Cardiac fibroblast (primary cell): ENCODE measurements around the gene SDK1.
"Not testable (repeated sequence)": the region's sequence is repeated elsewhere in the genome, so short reads cannot be mapped to it uniquely, and the experiment has no call there.

Experiments
- DNase-seq, 2 donors: peaks; one replicate each; pipeline versions ENCODE4 v3.0.0 to v3.0.0-alpha.2; 2010; ENCODE audit warnings: low read depth in 2 of 2
- H3K4me3 ChIP-seq, 2 donors: replicated peaks in 1 of 2; 1 replicate in 1 of 2; 2 replicates in 1 of 2; pipeline ENCODE4 v1.5.1; 2011; ENCODE audit warnings: low read depth in 2 of 2, low read length in 2 of 2, mild to moderate bottlenecking in 2 of 2, moderate library complexity in 1 of 2
- CTCF ChIP-seq: IDR thresholded peaks from one replicate; pipeline ENCODE4 v1.5.1; 2011; ENCODE audit warnings: low read depth, mild to moderate bottlenecking, low read length, inconsistent platforms

The SDK1 gene

GRCh38 chr7:4212376-4212775 lies 911.3 kb downstream of the SDK1 start:
- no peak for TF ChIP-seq CTCF
- H3K4me3 ChIP-seq = no peak overlapping the region
- DNase-seq = no peak

- no peak for TF ChIP-seq CTCF
- H3K4me3 ChIP-seq = no peak overlapping the region
- DNase-seq = no peak
Measured at GRCh38 chr7:4214291-4215155, 913.5 kb downstream of the SDK1 start.

- TF ChIP-seq CTCF = no peak
- no peak overlapping the region for H3K4me3 ChIP-seq
- no peak for DNase-seq
Measured at GRCh38 chr7:4215176-4215720, 914.2 kb downstream of the SDK1 start.

- no peak overlapping the region for H3K4me3 ChIP-seq
- TF ChIP-seq CTCF = no peak
Measured at GRCh38 chr7:4216016-4216415, 915.0 kb downstream of the SDK1 start.

GRCh38 chr7:4217126-4217660 lies 916.1 kb downstream of the SDK1 start:
- DNase-seq = not testable (repeated sequence)

More at GRCh38 chr7:4216016-4216415, 915.0 kb downstream of the SDK1 start:
- DNase-seq = no peak

GRCh38 chr7:4218481-4218880 lies 917.4 kb downstream of the SDK1 start:
- no peak for DNase-seq
- TF ChIP-seq CTCF = no peak
- no peak overlapping the region for H3K4me3 ChIP-seq

More at GRCh38 chr7:4217126-4217660, 916.1 kb downstream of the SDK1 start:
- not testable (repeated sequence) for H3K4me3 ChIP-seq

GRCh38 chr7:4220011-4220410 lies 919.0 kb downstream of the SDK1 start:
- DNase-seq = no peak
- no peak overlapping the region for H3K4me3 ChIP-seq
- TF ChIP-seq CTCF = no peak
